Memory B cell (primary cell): ENCODE data around the gene ID3.
A peak's percentile ranks its signal among the peaks of the same experiment; 100 is the strongest.

Source experiments
- ATAC-seq: fragments of 150-1000 bp; cut with Tn5 transposase; 2 replicates; pipeline ENCODE4 v1.10.0; 2021; ENCODE audit warnings: low read depth, mild to moderate bottlenecking, moderate library complexity
- DNase-seq, 2 donors: peaks; one replicate each; pipeline ENCODE4 v3.0.0; 2022; ENCODE audit warnings: low spot score in 2 of 2
- H3K27ac Mint-ChIP-seq: one replicate; pipeline ENCODE4 v1.8.0; 2022; ENCODE audit warnings: mild to moderate bottlenecking, moderate library complexity, mixed read lengths
- H3K27me3 Mint-ChIP-seq: one replicate; pipeline ENCODE4 v1.8.0; 2022; ENCODE audit warnings: mixed read lengths
- H3K36me3 Mint-ChIP-seq: one replicate; pipeline ENCODE4 v1.8.0; 2022; ENCODE audit warnings: mild to moderate bottlenecking, mixed read lengths
- H3K4me1 Mint-ChIP-seq: one replicate; pipeline ENCODE4 v1.8.0; 2022; ENCODE audit warnings: mixed read lengths
- H3K4me3 Mint-ChIP-seq: one replicate; pipeline ENCODE4 v1.8.0; 2022; ENCODE audit warnings: mild to moderate bottlenecking, moderate library complexity, mixed read lengths
- H3K9me3 Mint-ChIP-seq: one replicate; pipeline ENCODE4 v1.8.0; 2022; ENCODE audit warnings: mixed read lengths

ID3 gene

GRCh38 chr1:23525558-23526250 is 33.6 kb downstream of the ID3 start:
- Mint-ChIP-seq H3K36me3 (peaks cover 2% of the 10 kb centered on the region), H3K9me3 (no peaks in the 10 kb centered on the region), H3K27ac (peak overlapping the region; percentile 89), H3K27me3 (no peaks in the 10 kb centered on the region), H3K4me1 (peaks cover 60% of the 10 kb centered on the region), H3K4me3 (peak overlapping the region; percentile 77)
- ATAC-seq (peak; percentile 57), DNase-seq (no peak)

GRCh38 chr1:23524716-23525401 is 34.4 kb downstream of the ID3 start:
- no peak for DNase-seq
- peak; percentile 50 for ATAC-seq
- peak overlapping the region; percentile 89 for H3K27ac Mint-ChIP-seq
- H3K4me3 Mint-ChIP-seq: peak overlapping the region; percentile 77
- H3K27me3 Mint-ChIP-seq: no peaks in the 10 kb centered on the region
- H3K4me1 Mint-ChIP-seq: peaks cover 60% of the 10 kb centered on the region
- H3K9me3 Mint-ChIP-seq: no peaks in the 10 kb centered on the region
- peaks cover 2% of the 10 kb centered on the region for H3K36me3 Mint-ChIP-seq

GRCh38 chr1:23524163-23524562 is 35.1 kb downstream of the ID3 start:
- H3K4me3 Mint-ChIP-seq: peak overlapping the region; percentile 43
- no peak overlapping the region for H3K27ac Mint-ChIP-seq
- H3K36me3 Mint-ChIP-seq: peaks cover 2% of the 10 kb centered on the region
- DNase-seq (no peak), ATAC-seq (no peak)
- peaks cover 55% of the 10 kb centered on the region for H3K4me1 Mint-ChIP-seq
- H3K9me3 Mint-ChIP-seq: no peaks in the 10 kb centered on the region
- H3K27me3 Mint-ChIP-seq: no peaks in the 10 kb centered on the region

- Mint-ChIP-seq H3K9me3 (no peaks in the 10 kb centered on the region), H3K36me3 (peaks cover 6% of the 10 kb centered on the region), H3K4me1 (peaks cover 40% of the 10 kb centered on the region), H3K4me3 (no peak overlapping the region), H3K27ac (no peak overlapping the region), H3K27me3 (no peaks in the 10 kb centered on the region)
- no peak for ATAC-seq
- no peak for DNase-seq
Measured at GRCh38 chr1:23522244-23522982, 36.9 kb downstream of the ID3 start.

GRCh38 chr1:23521588-23521987 is 37.7 kb downstream of the ID3 start:
- Mint-ChIP-seq H3K9me3 (no peaks in the 10 kb centered on the region), H3K27me3 (no peaks in the 10 kb centered on the region), H3K36me3 (peaks cover 6% of the 10 kb centered on the region), H3K27ac (no peak overlapping the region), H3K4me3 (no peak overlapping the region), H3K4me1 (peaks cover 34% of the 10 kb centered on the region)
- DNase-seq: no peak
- no peak for ATAC-seq

GRCh38 chr1:23517581-23517980 is 41.7 kb downstream of the ID3 start:
- Mint-ChIP-seq H3K4me1 (peaks cover 11% of the 10 kb centered on the region), H3K9me3 (no peaks in the 10 kb centered on the region), H3K4me3 (no peak overlapping the region), H3K36me3 (peaks cover 8% of the 10 kb centered on the region), H3K27me3 (no peaks in the 10 kb centered on the region), H3K27ac (peak overlapping the region; percentile 6)
- DNase-seq (no peak), ATAC-seq (no peak)

GRCh38 chr1:23515905-23516304 is 43.4 kb downstream of the ID3 start:
- no peaks in the 10 kb centered on the region for H3K27me3 Mint-ChIP-seq
- no peak overlapping the region for H3K4me3 Mint-ChIP-seq
- peaks cover 6% of the 10 kb centered on the region for H3K36me3 Mint-ChIP-seq
- peaks cover 7% of the 10 kb centered on the region for H3K4me1 Mint-ChIP-seq
- H3K27ac Mint-ChIP-seq: no peak overlapping the region
- H3K9me3 Mint-ChIP-seq: no peaks in the 10 kb centered on the region
- ATAC-seq (no peak), DNase-seq (no peak)

GRCh38 chr1:23514111-23514679 is 45.1 kb downstream of the ID3 start:
- DNase-seq (no peak), ATAC-seq (no peak)
- Mint-ChIP-seq H3K9me3 (no peaks in the 10 kb centered on the region), H3K4me1 (peaks cover 9% of the 10 kb centered on the region), H3K27me3 (no peaks in the 10 kb centered on the region), H3K4me3 (no peak overlapping the region), H3K36me3 (peaks cover 9% of the 10 kb centered on the region), H3K27ac (peak overlapping the region; percentile 21)

GRCh38 chr1:23509896-23510295 is 49.4 kb downstream of the ID3 start:
- Mint-ChIP-seq H3K4me1 (peaks cover 3% of the 10 kb centered on the region), H3K27me3 (no peaks in the 10 kb centered on the region), H3K36me3 (peaks cover 7% of the 10 kb centered on the region), H3K4me3 (no peak overlapping the region), H3K9me3 (no peaks in the 10 kb centered on the region), H3K27ac (no peak overlapping the region)
- ATAC-seq (no peak), DNase-seq (no peak)
